Panc1 (cell line): Measurements from ENCODE around the gene LENG8.
"Not testable (repeated sequence)": the region's sequence is repeated elsewhere in the genome, so short reads cannot be mapped to it uniquely, and the experiment has no call there.

Experiments
- CTCF ChIP-seq: fragments of 450-650 bp; IDR thresholded peaks from 2 replicates; pipeline ENCODE4 v1.5.1; 2017; ENCODE audit warnings: mild to moderate bottlenecking
- POLR2AphosphoS5 ChIP-seq: IDR thresholded peaks from 2 replicates; pipeline ENCODE4 v1.6.1; 2012; ENCODE audit warnings: mild to moderate bottlenecking, low read depth, low read length, moderate library complexity
- REST ChIP-seq, 2 experiments: IDR thresholded peaks; 2 replicates each; pipeline ENCODE4 v1.6.1; 2011 to 2012; ENCODE audit warnings: low read depth in 2 of 2, control low read depth in 1 of 2, low read length in 1 of 2, mild to moderate bottlenecking in 1 of 2, moderate library complexity in 1 of 2; ENCODE audit not compliant: insufficient read depth in 1 of 2
- SIN3A ChIP-seq: IDR thresholded peaks from 2 replicates; pipeline ENCODE4 v1.6.1; 2012; ENCODE audit warnings: low read depth, mild to moderate bottlenecking, low read length, moderate library complexity, borderline replicate concordance; ENCODE audit not compliant: insufficient read depth

GRCh38 chr19:54509200-54509940, 60.4 kb downstream of the LENG8 start:
- not testable (repeated sequence) for TF ChIP-seq CTCF; SIN3A; POLR2AphosphoS5; REST (IDR thresholded peaks at IDR 0.05; ENCODE audit: insufficient read depth in 1 of 2, low read depth in 2 of 2, low read length in 1 of 2)
